Calu3 (cell line): ENCODE results near the gene STAC3. TPM values are rescaled to one million over a fixed set of nuclear protein-coding genes. Genes with fewer than 3 reads are reported as not detected.

Experiments used
- BruUV-seq: library from RNA; stranded (reverse); fragments of 400-500 nt; replicated peaks from 2 replicates; lab custom pipeline; 2021; lab: Mats Ljungman, UMichigan
- CTCF ChIA-PET: fragments of 300-600 bp; sonication (Branson Sonifier 250); formaldehyde crosslinking; loops from one replicate; lab custom pipeline; 2022; ENCODE audit warnings: antibody characterized with exemption; lab: Charles Lee
- DNase-seq: peaks from one replicate; pipeline ENCODE4 v3.0.0; 2022
- H3K27ac Mint-ChIP-seq: one replicate; pipeline ENCODE4 v1.8.0; 2022; ENCODE audit warnings: mixed read lengths; ENCODE audit not compliant: unreplicated experiment
- H3K27me3 Mint-ChIP-seq: one replicate; pipeline ENCODE4 v1.8.0; 2022; ENCODE audit warnings: mixed read lengths; ENCODE audit not compliant: unreplicated experiment
- H3K36me3 Mint-ChIP-seq: one replicate; pipeline ENCODE4 v1.8.0; 2022; ENCODE audit warnings: mild to moderate bottlenecking, moderate library complexity, mixed read lengths; ENCODE audit not compliant: insufficient read depth, unreplicated experiment
- H3K4me1 Mint-ChIP-seq: one replicate; pipeline ENCODE4 v1.8.0; 2022; ENCODE audit warnings: mild to moderate bottlenecking, low read depth, mixed read lengths; ENCODE audit not compliant: unreplicated experiment
- H3K4me3 Mint-ChIP-seq: one replicate; pipeline ENCODE4 v1.8.0; 2022; ENCODE audit warnings: mild to moderate bottlenecking, low read depth, moderate library complexity, mixed read lengths; ENCODE audit not compliant: unreplicated experiment
- H3K9me3 Mint-ChIP-seq: one replicate; pipeline ENCODE4 v1.8.0; 2022; ENCODE audit warnings: low read depth, mixed read lengths; ENCODE audit not compliant: unreplicated experiment
- CTCF ChIP-seq: fragments of 200-600 bp; IDR thresholded peaks from one replicate; pipeline ENCODE4 v1.8.0; 2022; ENCODE audit warnings: antibody characterized with exemption; ENCODE audit not compliant: unreplicated experiment
- intact Hi-C: fragments of 100-400 bp; cut with micrococcal nuclease; formaldehyde crosslinking; loops from one replicate; pipeline ENCODE4 v1.10.0; 2022; ENCODE audit not compliant: unreplicated experiment
- total RNA-seq: library from RNA; stranded (reverse); gene quantifications from 2 replicates; pipeline ENCODE4 v1.2.3, GENCODE V29; 2022

Gene STAC3
- total RNA-seq, 1 experiment from 2014 or later: 5.0 TPM

- H3K27ac Mint-ChIP-seq: peak overlapping the region; percentile 99
- H3K4me3 Mint-ChIP-seq: peak overlapping the region; percentile 98
- DNase-seq: no peak
- CTCF ChIA-PET: interaction anchor here (2.0 to 2.4 kb wide), 2 partner anchors 11 to 18 kb away, joined by 6 to 26 read pairs; no protein-coding TSS in a partner anchor
- intact Hi-C loops: no loop called here
- H3K27me3 Mint-ChIP-seq: peaks cover 18% of the 10 kb centered on the region
- TF ChIP-seq CTCF: no peak
- peaks cover 73% of the 10 kb centered on the region for H3K36me3 Mint-ChIP-seq
- no TSS peak for BruUV-seq
- H3K4me1 Mint-ChIP-seq: peaks cover 35% of the 10 kb centered on the region
- no peaks in the 10 kb centered on the region for H3K9me3 Mint-ChIP-seq
Measured at GRCh38 chr12:57231276-57232021, 19.5 kb downstream of the STAC3 start.

- H3K9me3 Mint-ChIP-seq: no peaks in the 10 kb centered on the region
- DNase-seq: no peak
- H3K27ac Mint-ChIP-seq: peak overlapping the region; percentile 99
- intact Hi-C loops: no loop called here
- TF ChIP-seq CTCF: no peak
- peaks cover 39% of the 10 kb centered on the region for H3K4me1 Mint-ChIP-seq
- peak overlapping the region; percentile 98 for H3K4me3 Mint-ChIP-seq
- BruUV-seq: no TSS peak
- H3K27me3 Mint-ChIP-seq: peaks cover 27% of the 10 kb centered on the region
- H3K36me3 Mint-ChIP-seq: peaks cover 64% of the 10 kb centered on the region
- CTCF ChIA-PET: interaction anchor here (0.6 to 2.4 kb wide), 6 partner anchors 9 to 597 kb away, joined by 3 to 26 read pairs (median 12); partner anchors contain the start of gene NXPH4
Measured at GRCh38 chr12:57230381-57231155, 20.4 kb downstream of the STAC3 start.

- peaks cover 39% of the 10 kb centered on the region for H3K4me1 Mint-ChIP-seq
- peaks cover 34% of the 10 kb centered on the region for H3K27me3 Mint-ChIP-seq
- intact Hi-C loops: no loop called here
- BruUV-seq: TSS peak; percentile 48
- peak; percentile 97 for DNase-seq
- no peak for TF ChIP-seq CTCF
- peaks cover 60% of the 10 kb centered on the region for H3K36me3 Mint-ChIP-seq
- CTCF ChIA-PET: interaction anchor here (0.6 to 2.4 kb wide), 9 partner anchors 10 to 596 kb away, joined by 3 to 26 read pairs (median 12); partner anchors contain the start of gene NXPH4
- H3K9me3 Mint-ChIP-seq: no peaks in the 10 kb centered on the region
- H3K27ac Mint-ChIP-seq: peak within 1 kb of the TSS; percentile 99
- H3K4me3 Mint-ChIP-seq: peak within 1 kb of the TSS; percentile 98
Measured at GRCh38 chr12:57229634-57230380, 21.2 kb downstream of the STAC3 start, which contains the start of gene SHMT2. SHMT2 (plus strand) TSS chr12:57229711; CDS start chr12:57229779, 68 bp downstream.
